NOMO-1 treated with dmso at 0.1 percent for 144 hours (cell line): Measurements from ENCODE around the gene ZDHHC13.

Source experiments
- DNase-seq: peaks from one replicate; lab custom pipeline; 2025; ENCODE audit not compliant: unreplicated experiment; lab: John Stamatoyannopoulos, UW

Gene ZDHHC13

DNA sequence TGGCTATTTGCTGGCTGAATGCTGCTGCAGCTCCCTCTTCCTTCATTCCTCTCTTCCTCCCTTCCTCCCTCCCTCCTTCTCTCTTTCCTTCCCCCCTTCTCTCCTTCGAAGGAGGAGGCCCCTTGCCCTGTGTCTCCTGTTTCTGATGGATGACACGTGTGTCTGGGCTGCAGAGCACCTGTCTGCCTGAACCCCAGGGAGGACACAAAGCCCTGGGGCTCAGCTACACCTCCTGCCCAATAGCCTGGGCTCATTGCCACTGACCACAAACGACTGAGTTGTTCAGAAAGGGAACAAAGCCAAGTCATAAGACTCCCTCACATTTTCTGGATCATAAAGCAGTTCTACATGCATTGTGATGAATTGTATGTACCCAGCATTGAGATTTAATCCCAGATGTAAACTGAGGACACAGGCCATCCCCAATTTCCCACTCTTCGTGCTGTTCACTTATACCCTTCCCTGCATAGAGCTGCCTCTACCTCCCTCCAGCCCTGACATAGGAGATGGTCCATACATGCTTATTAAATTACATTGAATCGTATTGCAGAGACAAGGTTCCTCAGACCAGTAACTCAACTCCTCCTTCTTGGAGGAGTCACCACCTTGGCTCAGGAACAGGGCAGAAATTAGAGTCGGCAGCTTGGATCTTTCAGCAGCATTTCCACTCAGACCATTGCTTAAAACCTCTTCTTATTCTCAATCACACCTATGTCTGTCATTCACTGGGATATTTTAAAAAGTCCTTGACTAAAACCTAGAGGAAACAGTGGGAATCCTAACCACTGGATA, 83.6 kb downstream of the ZDHHC13 start:
- no peak for DNase-seq

DNA sequence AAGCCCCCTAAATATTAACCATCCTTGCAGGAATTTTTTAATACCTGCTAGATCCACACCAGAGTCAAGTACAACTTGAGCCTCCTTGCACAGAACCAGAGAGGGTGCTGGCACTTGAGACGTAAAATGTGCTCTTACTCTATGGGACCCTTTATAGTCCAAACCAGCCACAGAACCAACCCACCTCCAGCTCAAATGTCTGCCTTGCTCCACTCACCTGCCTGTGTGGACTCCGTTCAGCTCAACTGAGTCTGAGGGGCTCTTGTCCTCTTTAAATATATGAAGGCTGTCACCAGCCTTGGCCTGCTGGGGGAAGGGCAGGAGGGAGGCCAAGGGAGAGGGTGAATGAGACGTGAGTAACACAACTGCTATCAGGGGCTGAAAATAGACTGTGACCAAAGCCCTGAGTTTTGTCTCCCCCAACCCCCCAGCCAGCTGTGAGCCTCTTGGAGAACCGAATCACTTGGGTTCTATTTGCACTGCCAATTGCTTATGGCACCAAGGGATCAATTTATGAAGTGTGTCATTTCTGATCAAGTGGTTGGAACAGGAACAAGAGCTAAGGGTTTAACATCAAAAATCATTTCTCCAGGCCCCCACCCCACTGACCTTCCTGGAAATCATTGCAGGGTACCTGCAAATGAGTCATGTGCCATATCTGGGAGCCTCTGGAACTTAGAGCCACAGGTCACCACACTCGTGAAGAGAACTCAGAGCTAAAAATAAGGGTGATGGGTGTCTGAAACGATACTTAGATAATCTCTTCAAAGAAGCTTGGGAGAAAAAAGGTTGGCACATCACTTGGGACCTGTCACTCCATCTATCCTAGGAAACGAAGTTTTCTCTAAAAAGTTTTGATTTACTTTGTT, 85.0 kb downstream of the ZDHHC13 start, which contains the start of gene CSRP3:
Gene CSRP3 (minus strand): TSS at position 247 of the 869 bp plus-strand sequence. CDS start 9,535 bp downstream, outside the sequence.
- DNase-seq = no peak

- DNase-seq = no peak
Measured at GRCh38 chr11:19204836-19205235, 87.9 kb downstream of the ZDHHC13 start.

GRCh38 chr11:19208181-19208580, 91.2 kb downstream of the ZDHHC13 start:
- DNase-seq = no peak

DNA sequence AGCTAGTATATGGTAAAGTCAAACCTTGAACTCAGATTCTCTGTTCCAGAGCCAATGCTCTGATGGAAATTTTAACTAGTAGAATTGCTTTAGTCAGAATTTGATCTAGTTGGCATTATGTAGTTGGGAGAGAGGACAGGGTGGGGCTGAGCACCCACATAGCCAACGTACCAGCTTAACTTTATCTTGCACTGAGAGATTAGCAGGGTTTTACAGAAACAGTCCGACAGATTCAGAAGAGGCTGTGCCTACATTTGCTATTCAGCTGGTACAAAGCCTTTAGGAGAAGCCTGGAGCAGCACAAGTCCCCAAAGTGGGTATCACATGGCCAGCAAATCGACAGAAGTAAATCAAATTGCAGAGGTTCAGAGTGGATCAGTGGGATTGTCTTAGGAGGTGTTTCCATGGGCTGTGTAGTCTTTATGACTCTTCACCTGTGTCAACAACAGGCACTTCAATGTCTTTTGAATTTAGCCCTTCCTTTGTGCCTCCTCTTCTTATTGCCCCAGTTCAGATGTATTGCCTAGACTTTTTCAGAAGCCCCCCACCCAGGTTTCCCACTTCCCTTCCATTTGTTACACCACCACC, 92.1 kb downstream of the ZDHHC13 start:
- no peak for DNase-seq

DNA sequence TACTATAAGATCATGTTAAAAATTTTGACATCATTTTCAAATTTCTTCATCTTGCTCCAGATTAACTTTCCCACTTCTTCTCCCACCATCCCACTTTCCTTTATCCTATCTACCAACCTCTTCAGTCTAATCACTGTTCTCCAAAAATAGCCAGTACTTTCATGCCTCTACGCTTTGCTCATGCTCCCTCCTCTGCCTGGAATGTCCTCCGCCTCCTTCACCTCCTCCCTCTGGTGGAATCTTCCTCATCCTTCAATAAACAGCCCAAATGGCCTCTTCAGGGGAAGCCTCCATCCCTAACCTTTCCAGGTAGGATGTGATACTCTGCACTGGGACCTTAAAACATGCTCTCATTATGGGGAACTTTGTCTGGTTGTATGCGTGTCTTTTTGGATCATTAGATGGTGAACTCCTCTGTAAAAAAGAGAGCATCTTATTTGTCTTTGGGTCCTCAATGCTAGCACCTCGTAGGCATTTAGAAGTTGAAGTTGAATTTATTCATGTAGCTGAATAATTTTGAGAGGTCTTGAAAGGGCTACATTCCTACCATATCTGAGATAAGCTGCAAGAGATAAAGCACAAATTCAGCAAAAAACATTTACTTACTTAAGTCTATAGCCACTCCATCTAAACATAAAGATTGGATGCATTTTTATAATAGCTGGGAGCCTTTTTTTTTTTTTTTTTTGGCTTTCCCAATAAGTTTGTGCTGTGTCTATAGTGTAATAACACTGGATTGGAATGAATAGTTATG, 92.8 kb downstream of the ZDHHC13 start:
- DNase-seq = no peak

DNA sequence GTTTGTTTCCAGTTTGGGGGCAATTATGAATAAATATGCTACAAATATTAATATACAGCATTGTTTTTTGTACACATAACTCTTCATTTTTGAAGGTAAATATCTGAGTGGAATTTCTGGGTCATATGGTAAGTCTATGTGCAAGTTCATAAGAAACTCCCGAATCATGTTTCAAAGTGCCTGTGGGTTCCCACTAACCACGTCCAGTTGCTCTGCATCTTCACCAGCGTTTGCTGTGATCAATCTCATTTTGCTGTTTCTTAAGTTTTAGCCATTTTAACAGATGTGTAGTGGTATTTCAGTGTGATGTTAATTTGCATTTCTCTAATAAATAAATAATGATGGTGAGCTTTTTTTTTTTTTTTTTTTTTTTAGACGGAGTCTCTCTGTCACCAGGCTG, 99.1 kb downstream of the ZDHHC13 start:
- no peak for DNase-seq

- DNase-seq = no peak
Measured at GRCh38 chr11:19216709-19217374, 99.9 kb downstream of the ZDHHC13 start.

DNA sequence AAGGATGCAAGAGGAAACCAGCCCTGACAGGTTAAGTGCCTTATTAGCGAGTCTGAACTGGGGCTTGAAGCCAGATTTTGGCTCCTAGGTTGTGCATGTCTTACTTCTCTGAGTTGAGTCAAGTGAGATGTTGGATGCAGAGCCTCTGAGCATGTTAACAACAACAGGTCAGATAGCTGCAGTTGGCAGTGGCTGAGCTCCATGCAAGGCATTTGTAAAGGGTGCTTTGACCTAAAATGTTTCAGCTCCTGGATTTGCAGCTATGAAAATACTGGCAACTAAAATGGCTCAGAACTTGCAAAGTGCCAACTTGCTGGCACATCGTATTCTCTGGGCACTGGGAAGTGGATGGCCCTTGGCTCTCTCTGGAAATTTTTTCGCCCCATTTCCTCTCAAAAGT, 101.2 kb downstream of the ZDHHC13 start:
- no peak for DNase-seq

DNA sequence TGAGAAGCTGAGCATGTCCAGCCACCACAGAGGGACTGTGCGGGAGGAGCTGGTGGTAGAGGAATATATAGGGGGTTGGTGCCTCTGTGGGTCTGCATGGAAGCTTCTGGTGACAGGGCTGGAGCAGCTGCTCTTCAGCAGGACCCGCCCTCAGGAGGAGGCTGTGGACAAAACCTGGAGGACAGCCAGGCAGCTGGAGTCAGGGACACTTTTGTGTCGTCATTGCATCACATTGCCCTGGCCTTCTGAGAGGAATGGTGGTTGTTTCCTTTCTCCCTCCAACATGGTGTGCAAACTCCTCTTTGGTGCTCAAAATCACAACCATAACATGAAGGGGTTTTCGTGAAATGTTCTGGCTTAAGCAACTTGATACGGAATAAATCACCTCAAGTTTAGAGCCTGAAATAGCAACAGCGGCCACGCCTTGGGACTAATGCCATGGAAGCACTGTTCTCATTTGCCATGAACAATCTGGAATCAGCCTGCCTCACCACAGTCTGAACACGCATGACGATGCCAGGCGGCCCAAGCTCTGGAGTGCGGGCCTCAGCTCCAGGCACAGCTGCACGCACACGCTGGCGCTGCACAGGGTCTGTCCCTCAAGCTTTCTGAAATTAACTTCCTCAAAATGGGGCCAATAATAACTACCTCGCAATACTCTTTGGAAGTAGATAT, 102.0 kb downstream of the ZDHHC13 start:
- peak; percentile 31 for DNase-seq

- DNase-seq = no peak
Measured at GRCh38 chr11:19220903-19221724, 104.1 kb downstream of the ZDHHC13 start.

DNA sequence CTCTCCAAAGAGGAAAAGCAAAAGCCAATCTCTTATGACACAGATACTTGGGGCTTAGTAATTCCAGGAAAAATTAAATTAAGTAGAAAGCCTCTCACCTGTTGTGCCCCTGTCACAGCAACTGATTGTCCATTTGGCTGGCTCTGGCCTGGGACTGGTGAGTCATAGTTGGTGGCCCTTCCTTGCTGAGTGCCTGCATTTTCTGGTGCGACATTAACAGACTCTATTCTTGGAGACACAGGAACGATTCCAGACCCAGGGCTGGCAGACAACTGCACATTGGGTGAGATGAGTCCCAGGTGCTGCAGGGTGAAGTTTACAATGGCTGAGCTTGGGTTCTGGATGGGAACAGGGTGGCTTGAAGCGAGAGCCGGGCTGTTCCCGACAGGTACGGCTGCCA, 108.2 kb downstream of the ZDHHC13 start:
- no peak for DNase-seq

- DNase-seq = no peak
Measured at GRCh38 chr11:19225581-19225980, 108.6 kb downstream of the ZDHHC13 start.
